Thyroid gland (tissue), 4 donors: ENCODE measurements around the gene GABRR1.

Experiments used
- POLR2A ChIP-seq, 2 donors: fragments of 450-650 bp; IDR thresholded peaks; one replicate each; pipeline ENCODE4 v1.6.1; 2017; ENCODE audit warnings: antibody characterized with exemption in 2 of 2, mild to moderate bottlenecking in 2 of 2, moderate library complexity in 1 of 2
- TF ChIP-seq, protein P1 (sequence below), 6 experiments: fragments of 200-600 bp in 3 of 6; fragments of 450-650 bp in 3 of 6; sonication (generic) in 3 of 6; IDR thresholded peaks; one replicate each; pipeline ENCODE4 v1.5.1; 2016 to 2019; ENCODE audit warnings: antibody characterized with exemption in 6 of 6, mild to moderate bottlenecking in 2 of 6, inconsistent platforms in 1 of 6, moderate library complexity in 1 of 6

DNA sequence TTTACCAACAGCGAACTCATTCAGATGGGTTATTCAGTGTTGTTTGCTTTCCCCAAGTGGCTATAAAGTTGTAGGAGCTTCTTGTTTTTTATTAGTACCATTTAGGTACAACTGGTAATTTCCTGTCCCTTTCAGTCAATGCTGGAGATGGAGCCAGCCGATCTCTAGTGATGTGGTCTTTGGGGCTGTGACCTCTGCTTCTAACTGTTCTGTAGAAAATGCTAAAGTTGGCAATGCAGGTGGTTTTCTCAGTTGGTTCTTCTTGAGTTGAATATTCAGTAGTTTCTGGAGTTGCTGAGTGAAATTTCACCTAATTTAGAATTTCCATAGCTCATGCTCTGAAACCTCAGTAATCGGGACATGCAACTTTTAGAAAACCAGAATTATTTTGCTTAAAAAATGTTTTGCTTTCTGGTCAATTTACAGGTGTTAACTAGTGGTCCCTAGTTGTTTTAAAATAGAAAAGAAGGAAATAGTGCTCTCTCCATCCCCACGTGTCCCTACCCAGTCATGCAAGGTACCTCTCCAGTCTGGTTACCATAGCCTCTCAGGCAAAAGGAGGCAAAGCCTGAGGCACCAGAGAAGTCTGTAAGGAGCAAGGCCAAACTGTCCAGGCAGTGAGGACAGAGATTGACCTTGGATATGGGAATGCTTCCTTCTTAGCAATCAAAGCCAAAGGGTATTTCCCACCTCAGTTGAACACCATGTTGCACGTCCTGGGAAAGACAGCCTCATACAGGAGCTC is 27.3 kb upstream of the GABRR1 start:
- TF ChIP-seq, protein P1, sequence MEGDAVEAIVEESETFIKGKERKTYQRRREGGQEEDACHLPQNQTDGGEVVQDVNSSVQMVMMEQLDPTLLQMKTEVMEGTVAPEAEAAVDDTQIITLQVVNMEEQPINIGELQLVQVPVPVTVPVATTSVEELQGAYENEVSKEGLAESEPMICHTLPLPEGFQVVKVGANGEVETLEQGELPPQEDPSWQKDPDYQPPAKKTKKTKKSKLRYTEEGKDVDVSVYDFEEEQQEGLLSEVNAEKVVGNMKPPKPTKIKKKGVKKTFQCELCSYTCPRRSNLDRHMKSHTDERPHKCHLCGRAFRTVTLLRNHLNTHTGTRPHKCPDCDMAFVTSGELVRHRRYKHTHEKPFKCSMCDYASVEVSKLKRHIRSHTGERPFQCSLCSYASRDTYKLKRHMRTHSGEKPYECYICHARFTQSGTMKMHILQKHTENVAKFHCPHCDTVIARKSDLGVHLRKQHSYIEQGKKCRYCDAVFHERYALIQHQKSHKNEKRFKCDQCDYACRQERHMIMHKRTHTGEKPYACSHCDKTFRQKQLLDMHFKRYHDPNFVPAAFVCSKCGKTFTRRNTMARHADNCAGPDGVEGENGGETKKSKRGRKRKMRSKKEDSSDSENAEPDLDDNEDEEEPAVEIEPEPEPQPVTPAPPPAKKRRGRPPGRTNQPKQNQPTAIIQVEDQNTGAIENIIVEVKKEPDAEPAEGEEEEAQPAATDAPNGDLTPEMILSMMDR (IDR thresholded peaks at IDR 0.05) = no peak
- no peak for TF ChIP-seq POLR2A (IDR thresholded peaks at IDR 0.05)
